Stimulated activated CD8-positive, alpha-beta memory T cell treated with anti-CD3 and anti-CD28 coated beads, Interleukin-4, amount 100 ng/mL, for 48 hours (primary cell): ENCODE measurements around the gene GRIK3.

Experiments
- DNase-seq: peaks from one replicate; pipeline ENCODE4 v3.0.0-alpha.2; 2020

Gene GRIK3

DNA sequence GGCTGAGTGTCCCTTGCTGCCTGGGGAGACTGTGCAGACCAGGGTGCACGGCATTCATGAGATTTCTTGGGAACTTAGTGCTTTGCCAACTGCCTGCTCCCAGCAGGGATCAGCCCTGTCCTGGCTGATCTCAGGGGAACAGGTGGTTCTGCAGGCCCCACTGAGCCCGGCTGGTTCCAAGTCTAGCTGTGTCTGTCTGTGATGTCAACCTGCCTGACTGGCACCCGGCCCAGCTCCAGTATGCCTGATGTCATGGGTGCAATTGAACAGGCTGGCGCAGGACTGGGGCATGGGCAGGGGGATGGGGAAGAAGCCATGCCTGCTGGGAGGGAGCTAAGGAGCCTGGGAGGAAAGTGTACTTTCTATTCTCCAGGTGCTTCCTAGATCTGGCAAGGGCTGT, 227.1 kb downstream of the GRIK3 start:
- no peak for DNase-seq

DNA sequence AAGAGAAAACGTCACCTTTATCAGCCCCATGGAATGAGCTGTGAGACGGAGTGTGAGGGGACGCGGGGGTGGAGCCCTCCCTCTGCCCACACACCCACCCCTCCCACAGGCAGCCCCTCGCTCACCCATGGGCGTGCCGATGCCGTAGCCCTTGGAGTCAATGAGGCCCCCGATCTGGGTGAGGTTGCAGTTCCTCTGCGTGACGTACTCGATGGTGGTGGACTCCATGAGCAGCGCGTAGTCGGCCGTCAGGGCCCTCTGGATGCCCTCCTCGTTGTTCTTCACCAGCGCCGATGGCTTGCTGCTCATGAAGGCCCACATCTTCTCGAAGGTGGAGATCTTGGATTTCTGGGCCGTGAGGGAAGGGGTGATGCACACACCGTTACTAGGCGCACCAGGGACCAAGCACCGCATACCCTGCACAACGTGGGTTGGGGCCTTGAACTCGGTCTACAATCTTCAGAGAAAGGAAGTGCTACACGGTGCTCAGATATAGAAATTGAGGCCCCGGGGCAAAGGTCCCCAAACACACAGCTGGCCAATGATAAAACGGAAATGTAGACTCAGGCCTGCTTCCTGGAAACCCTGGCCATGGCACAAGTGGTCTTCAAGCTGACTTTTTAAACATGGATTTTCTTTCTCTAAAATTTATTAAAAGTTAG, 228.2 kb downstream of the GRIK3 start:
- DNase-seq = no peak

DNA sequence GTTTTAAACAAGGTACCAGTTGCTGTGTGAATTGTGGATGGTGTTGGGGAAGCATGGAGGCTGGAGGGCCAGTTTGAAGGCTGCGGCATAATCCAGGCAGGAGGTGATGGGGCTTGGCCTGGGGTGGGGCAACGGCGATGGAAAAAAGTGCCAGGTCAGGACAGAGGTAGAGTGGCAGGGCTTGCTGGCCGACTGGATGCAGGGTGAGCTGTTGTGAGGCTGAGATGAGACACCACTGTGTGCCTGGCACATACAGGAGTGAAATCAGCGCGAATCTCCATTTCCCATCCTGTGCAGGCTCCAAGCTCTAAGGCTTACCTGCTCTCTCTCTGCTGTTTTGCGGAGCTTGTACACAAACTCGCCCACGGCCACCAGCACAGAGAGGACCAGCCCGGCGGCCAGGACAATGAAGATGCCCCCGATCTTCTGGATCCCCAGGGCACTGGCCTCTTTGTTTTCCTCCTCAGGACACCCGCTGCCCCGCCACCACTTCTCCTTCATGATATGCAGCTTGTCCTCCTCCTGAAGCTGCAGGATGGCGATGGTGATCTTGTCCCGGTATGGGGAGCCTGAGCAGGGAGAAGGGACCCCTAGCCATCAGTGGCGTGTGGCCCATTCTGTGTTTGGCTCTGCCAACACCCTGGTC, 229.5 kb downstream of the GRIK3 start:
- DNase-seq = no peak

DNA sequence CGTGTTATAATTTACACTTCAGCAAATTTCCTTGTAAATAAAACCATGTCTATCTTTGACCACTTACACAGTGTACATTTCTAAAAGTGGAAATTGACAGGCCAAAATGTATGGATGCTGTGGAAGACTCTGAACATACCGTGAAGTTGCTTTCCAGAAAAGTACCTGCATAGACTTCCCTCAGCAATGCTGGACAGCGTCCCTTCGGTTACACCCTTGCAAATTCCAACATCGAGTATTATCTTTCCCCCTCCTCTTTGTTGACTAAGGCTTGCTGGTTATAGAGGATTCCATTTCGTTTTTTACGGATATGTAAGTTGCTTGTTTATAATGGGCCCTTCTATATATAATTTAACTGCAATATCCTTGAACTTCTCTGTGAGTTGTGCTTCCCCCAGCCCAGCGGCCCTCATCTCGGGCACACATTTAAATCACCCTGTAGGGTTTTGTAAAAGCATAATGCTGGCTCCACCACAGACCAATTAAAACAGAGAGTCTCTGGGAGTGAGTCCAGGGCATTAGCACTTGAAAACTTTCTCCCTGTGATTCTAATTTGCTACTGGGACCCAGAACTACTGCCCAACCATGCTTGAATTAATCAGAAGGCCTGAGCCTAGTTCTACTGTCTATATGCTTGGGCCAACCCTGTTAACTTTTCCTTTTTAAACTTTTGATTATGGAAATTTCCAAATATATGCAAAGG, 230.3 kb downstream of the GRIK3 start:
- no peak for DNase-seq

DNA sequence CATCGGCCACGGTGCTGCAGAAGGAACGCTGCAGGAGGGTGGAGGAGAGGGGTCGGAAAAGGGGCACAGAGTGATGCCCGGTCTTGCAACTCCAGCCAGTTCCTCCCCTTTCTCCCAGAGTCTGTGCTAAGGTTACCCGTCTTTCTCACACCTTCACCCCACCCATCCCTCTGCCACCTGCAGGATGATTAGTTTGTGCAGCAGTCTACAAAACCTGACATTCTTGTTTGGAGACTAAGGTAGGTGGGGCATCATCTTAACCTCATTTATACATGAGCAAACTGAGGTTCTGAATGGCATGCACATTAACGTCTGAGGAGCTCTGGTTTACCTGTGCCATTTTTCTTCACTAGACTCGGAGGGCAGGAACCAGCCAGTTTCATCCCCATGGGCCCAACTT, 232.3 kb downstream of the GRIK3 start:
- no peak for DNase-seq

DNA sequence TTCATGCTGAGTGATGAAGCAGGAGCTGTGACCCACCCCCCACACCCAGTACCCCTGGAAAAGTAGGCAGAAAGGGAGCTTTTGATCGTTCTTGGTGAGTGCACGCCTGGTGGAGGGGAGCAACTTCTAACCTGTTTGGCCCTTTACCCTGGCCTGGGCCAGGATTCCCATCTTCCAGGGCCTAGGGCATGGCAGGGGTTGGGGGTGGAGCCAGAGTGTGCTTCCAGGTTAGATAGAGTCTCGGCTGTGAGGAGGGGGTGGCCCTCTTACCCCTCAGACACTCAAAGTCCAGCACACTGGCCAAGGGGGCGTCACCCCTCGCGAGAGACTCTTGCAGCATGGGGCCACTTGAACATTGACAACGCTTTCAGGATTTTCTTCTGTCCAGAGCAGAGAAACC, 236.6 kb downstream of the GRIK3 start:
- no peak for DNase-seq

DNA sequence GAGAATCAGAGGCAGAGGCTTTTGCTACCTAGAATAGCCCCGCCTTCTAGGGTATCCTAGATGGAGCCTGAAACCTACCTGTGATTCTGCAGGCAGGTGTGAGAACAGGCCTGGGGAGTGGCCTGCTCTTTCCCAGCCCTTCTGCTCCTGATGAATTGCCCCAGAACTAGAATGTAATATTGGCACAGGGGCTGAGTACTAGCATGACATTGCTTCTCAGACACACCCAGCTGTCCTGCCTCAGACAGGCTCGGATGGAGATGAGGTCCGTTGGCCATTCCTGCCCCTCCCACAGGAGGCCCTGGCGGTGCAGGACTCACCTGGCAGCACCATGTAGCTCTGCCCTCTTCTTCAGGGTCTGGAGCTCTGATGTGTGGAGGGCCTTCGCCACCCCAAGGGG, 237.6 kb downstream of the GRIK3 start:
- no peak for DNase-seq

DNA sequence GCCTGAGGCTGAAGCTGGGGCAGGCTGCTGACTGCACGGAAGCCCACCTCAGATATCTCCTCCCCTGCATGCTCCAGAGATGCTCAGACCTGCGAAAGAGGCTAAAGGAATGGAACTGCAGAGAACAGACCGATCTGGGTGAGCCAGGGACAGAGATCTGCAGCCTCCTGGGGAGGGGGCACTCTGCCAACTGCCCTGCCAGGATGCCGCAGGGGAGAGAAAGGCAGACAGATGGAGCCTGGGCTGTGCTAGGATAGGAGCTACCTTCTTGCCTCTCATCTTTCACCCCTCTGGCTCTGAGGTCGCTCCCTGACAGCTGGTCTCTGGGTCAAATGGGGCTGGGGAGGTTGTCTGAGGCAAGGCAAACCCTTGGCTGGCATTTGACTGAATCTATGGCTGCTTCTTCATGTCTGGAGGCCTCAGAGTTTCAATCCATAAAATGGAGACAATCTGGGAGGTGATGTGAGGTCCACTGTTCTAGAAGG, 238.2 kb downstream of the GRIK3 start:
- DNase-seq = no peak

DNA sequence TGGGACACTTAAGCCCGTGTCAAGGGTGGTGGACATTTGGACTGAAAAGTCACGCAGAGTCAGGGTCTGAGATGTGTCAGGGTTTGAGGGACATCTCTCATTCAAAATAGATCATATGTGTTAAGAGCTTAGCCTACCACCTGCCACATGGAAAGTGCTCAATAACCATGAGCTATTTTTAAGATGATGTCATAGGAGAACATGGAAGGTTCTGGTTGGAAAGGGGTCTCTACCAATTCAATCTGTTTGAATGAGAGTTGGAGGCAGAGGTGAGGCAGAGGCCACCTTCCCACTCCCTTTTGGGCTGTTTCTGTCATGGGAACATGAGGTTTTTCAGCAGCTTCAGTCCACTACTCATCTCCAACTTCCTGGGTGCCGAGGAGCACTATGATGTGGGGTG, 239.9 kb downstream of the GRIK3 start:
- DNase-seq = no peak

DNA sequence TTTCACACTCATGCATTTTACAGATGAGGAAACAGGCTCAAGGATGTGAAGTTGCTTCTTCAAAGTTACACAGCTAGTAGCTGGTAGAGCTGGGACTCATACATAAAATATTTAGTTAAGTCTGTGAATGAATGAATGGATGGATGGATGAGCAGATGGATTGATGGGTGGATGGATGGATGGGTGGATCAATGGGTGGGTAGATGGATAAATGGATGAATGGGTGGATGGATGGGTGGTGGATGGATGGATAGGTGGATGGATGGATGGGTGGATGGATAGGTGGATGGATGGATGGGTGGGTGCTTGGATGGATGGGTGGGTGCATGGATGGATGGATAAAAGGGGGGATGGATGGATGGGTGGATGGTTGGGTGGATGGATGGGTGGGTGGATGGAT, 240.9 kb downstream of the GRIK3 start:
- DNase-seq = no peak

DNA sequence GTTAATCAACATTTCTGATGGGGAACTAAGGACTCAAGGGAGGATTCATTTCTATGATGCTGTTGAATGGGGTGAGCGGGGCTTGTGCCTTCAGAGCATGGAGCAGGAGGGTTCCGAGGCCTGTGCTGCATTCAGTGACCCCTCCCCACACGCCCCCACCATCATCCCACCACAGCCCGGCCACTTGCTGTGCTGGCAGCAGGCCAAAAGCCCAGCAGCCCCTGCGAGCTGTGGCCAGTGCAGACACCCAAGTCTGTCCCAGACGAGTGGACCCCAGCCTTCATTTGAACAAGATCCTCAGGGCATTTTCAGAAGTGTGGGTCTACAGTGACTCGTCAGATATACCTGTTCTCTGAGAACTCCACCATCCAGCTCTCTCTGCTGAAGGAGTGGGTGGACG, 242.0 kb downstream of the GRIK3 start:
- DNase-seq = no peak

DNA sequence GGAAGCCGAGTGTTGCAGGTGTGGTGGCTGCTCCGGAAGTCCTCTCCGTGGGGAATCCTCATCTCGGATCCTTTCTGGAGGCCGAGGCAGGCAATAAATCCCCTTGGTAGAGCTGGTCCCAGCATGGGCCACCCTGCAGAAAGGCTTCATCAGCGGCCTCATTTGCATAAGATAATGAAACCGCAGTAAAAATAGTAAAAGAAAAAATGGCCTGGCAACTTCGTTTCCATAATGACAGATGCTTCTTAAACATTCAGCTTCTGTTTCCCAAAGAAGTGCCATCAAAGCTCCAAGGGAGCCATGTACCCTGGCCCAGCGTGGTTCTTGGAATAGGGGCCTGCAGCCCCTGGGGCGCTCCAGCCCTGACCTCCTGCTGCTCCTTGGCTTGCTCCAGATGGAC, 244.1 kb downstream of the GRIK3 start:
- no peak for DNase-seq

DNA sequence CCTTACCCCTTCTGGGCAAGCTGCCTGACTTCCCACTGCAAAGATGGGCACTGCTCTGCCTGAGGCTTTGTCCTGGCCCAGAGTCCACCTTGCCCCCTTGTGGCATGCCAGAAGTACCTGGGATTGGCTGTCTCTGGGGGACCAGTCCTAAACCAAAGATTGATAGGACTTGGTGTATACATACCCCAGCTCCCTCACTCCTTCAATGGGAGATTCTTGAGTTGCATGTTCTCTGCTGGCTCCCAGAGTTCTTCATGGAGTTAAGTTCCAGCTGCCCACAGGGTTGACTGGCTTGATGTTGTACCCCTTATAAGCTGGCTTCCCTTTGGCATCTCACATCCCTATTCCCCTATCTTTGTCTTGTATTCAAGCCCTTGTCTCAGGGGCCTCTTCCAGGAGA, 244.8 kb downstream of the GRIK3 start:
- DNase-seq = no peak

DNA sequence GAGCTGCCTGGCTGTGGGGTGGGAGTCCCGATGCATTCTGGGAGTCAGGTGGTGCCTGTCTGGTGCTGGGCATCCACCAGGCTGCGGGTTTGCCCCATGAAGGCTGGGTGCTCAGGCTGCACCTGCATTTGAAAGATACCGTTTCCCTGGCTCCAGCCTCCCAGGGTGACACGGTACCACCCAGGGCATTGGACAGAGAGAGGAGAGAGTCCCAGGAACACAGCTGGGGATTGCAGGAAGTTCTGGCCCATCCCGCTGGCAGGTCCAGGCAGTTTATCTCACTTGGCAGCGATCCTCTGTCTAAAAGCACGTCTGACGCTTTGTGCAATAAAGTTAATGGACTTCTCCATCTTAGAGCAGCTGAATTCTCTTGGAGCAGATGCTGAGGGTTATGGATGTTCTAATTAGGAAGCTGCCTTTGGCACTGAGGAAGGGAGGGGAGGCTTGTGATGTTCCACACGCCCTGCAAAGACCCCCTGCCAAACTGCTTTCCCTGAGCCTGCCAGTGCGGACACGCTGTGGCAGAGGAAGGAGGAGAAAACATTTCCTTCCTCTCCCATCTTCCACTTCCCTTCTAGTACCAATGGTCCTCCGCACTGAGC, 246.9 kb downstream of the GRIK3 start:
- DNase-seq = no peak

DNA sequence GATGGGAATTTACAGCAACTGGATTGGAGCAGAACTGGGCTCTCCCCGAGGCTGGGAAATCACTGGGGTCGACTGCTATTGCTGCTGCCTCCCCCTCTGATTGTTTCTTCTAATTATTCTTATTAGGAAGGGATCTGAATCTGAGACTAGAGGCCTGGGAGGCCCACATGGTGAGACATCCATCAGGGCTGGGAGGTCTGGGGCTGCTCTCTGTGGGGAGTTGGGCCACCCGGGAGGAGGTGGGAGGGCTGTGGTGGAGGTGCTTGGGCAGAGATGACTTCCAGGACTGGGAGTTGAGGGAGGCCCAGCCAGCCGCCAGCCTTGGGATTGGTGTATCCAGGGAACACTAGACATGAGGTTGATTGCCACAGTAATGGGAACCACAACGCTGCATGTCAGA, 247.9 kb downstream of the GRIK3 start:
- no peak for DNase-seq

DNA sequence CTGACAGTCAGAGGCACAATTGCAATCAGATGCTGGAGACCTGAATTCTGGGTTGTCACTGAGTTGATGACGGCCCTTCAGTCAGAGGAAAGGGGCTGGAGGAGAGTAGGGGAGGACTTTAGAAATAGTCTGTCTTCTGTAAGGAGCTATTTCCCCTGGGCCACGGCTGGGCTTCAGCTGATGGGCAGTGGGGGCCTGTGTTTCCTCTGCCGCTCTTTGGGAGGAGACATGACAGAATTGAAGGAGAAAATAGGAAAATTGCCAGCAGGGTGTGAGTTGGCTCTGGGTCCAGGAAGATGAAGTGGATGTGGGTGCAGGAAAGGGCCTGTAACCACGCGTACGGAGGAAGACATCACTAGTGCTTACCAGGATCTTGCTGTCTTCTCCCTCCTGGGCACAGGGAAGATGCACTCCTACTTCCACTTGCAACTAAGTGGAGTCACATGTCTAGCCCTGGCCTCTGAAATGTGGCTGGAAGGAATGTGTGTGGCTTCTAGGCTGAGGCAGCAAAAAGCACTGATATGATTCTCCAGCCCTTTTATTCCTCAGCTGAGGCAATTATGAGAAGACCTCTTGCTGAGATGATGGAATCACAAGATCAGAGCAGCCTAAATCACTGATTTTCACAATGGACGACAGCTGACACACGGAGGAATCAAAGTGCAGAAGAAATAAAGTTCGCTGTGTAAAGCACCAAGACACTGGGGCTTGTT, 250.0 kb downstream of the GRIK3 start:
- no peak for DNase-seq

DNA sequence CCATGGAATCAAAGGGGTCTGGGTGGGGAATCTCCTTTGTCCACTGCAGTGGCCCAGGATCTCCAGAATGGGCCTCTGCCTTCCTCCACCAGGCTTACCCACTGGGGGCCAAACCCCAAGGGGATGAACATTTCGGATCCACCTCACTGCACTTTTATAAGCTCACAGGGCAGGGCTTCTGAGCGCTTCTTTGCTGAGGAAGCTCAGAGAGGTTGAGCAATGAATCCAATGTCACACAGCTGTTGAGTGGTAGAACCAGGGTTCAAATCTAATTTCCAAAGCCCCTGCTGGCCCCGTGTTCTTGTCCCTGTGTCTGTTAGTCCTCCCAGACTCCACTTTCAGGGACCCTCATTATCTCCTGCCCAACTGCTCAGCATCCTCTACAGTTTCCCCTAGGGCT, 250.8 kb downstream of the GRIK3 start:
- no peak for DNase-seq

DNA sequence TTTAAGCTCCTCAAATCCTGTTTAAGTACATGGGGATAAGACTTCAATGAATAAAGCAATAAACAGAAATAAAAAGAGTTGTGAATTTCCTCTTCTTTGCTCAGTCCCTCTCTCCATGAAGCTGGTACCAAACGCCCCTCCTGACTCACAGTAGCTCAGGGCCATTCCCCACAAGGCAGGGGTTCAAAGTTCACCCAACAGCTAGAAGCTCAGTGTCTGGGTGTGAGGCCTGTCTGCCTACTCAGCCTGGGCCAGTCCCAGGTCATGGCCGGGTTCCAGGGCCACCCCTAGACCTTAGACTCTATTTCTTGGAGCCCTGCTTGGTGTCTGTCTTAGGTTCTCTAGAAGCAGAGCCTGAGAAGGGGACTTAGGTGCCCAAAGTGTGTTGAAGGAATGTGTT, 251.5 kb downstream of the GRIK3 start:
- DNase-seq = no peak

DNA sequence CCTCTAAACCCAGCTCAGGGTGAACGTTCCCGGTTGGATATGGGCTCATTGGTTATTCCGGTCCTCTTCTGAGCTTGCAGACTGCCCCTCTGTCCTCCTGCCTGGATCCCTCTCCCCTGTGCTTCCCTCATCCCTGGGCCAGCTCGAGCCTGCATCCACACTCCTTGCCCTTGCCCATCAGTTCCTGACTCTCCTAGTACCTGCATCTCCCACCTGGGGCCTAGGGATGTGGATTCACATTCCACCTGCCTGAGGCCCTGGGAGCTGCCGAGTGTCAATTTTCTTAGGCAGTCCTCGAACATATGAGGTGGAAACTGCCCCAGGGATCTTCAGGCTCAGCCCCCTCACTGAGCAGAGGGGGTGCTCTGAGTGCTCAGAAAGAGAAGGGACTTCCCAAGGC, 252.2 kb downstream of the GRIK3 start:
- DNase-seq = no peak

DNA sequence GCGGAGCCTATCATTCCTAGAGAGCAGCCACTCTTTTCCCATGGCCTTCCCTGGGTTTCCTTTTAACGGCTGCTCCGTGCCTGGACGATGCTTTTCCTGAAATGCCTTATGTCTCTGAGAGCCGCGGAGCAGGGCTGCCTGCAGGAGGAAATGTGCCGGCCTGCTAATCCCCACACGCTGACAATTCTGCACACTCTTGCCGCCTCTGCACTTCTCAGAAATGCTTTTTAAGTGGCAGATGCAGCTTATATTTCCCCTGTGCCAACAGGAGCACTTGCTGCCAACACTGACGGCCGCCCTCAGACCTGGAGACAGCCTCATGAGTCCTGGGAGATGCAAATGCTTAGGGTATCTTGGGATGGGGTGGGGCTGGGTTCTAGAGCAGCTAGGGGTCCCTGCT, 253.2 kb downstream of the GRIK3 start:
- DNase-seq = no peak

DNA sequence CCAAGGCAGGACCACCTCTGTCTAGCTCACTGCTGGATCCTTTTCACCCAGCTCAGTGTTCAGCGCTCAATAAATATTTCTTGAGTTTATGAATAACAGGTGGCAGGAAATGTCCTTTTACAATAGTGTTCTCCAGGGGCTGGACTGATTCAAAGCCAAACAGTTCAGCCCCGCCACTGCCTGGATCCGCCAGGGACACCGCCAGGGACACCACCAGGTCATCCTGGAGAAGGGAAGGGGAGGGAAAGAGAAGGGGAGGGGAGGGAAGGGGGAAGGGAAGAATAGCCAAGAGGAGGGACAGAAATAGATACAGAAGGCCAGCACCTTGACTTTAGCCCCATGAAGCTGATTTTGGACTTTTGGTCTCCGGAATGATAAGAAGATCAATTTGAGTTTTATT, 255.6 kb downstream of the GRIK3 start:
- DNase-seq = no peak

DNA sequence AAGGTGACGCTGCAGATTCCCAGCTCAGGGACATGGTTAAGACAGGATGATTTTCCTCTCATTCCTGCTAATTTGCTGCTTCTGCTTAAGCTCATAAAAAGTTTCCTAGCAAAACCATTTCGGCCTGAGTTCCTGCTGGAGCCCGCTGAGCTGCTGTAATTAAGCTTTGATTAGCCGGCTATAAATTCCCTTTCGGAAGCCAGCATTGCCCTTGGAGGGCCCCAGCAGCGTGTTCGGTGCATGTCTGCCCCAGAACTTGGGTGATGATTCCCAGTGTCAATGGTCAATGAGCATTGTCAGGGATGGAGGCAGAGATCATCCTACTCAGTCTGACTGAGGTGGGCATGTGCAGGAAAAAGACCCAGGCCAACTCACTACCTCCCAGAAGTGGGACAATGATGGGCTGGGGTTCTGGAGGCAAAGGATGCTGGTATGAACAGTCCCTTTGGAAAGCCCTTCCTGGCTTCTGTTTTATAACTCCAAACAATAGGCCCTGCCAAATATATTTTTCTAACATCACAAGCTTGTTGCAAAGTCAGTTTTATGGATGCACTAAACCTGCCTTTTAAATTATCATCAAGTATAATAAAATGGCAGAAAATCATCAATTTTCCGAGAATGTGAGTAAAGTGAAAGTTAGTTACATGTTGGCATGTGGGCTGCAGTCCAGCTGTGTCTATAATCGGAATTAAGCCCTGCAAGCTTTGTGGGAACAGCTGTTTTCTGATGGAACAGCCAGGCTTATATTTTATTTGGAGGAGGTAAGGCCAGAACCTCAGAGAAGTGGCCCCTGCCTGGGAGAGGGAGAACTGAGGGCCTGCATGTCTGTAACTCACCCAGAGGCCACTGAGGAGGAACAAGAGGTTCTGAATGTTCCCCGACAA, 257.1 kb downstream of the GRIK3 start:
- no peak for DNase-seq
